D721Med (cell line): Measurements from ENCODE around the gene COMTD1.
A peak's percentile ranks its signal among the peaks of the same experiment; 100 is the strongest.

ENCODE experiments used
- DNase-seq: peaks from one replicate; pipeline ENCODE4 v3.0.0; 2011; ENCODE audit warnings: low spot score; ENCODE audit not compliant: insufficient read length
- FAIRE-seq: peaks from 2 replicates; lab custom pipeline; 2011; peaks lifted over from hg19 to GRCh38; lab: Jason Lieb, UNC
- TF ChIP-seq, protein P1 (sequence below): IDR thresholded peaks from 2 replicates; pipeline ENCODE4 v1.5.1; 2012; ENCODE audit warnings: mild to moderate bottlenecking, control low read depth; ENCODE audit not compliant: insufficient read depth; ENCODE audit errors: missing control alignments

COMTD1 gene

DNA sequence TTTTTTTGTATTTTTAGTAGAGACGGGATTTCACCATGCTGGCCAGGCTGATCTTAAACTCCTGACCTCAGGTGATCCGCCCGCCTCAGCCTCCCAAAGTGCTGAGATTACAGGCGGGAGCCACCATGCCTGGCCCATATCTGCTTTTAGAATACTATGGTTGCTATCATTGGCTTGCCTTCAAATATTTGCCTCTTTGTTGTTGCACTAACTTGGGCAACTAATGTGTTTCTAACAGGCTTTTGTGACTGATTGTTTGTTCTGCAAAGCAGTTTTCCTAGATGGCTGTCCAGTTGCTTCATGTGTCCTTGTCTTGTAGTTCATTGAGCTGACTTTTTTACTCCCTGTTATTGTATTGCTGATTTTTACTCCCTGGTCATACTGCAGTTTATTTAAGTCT lies 15.5 kb downstream of the COMTD1 start:
- no peak for DNase-seq
- FAIRE-seq = no peak
- TF ChIP-seq, protein P1, sequence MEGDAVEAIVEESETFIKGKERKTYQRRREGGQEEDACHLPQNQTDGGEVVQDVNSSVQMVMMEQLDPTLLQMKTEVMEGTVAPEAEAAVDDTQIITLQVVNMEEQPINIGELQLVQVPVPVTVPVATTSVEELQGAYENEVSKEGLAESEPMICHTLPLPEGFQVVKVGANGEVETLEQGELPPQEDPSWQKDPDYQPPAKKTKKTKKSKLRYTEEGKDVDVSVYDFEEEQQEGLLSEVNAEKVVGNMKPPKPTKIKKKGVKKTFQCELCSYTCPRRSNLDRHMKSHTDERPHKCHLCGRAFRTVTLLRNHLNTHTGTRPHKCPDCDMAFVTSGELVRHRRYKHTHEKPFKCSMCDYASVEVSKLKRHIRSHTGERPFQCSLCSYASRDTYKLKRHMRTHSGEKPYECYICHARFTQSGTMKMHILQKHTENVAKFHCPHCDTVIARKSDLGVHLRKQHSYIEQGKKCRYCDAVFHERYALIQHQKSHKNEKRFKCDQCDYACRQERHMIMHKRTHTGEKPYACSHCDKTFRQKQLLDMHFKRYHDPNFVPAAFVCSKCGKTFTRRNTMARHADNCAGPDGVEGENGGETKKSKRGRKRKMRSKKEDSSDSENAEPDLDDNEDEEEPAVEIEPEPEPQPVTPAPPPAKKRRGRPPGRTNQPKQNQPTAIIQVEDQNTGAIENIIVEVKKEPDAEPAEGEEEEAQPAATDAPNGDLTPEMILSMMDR = no peak

GRCh38 chr10:75212343-75212742 lies 23.4 kb downstream of the COMTD1 start:
- DNase-seq = no peak
- FAIRE-seq = no peak
- TF ChIP-seq, protein P1 = no peak

- TF ChIP-seq, protein P1 = no peak
- FAIRE-seq = no peak
- DNase-seq = no peak
Observed at GRCh38 chr10:75211007-75211691, 24.6 kb downstream of the COMTD1 start.

DNA sequence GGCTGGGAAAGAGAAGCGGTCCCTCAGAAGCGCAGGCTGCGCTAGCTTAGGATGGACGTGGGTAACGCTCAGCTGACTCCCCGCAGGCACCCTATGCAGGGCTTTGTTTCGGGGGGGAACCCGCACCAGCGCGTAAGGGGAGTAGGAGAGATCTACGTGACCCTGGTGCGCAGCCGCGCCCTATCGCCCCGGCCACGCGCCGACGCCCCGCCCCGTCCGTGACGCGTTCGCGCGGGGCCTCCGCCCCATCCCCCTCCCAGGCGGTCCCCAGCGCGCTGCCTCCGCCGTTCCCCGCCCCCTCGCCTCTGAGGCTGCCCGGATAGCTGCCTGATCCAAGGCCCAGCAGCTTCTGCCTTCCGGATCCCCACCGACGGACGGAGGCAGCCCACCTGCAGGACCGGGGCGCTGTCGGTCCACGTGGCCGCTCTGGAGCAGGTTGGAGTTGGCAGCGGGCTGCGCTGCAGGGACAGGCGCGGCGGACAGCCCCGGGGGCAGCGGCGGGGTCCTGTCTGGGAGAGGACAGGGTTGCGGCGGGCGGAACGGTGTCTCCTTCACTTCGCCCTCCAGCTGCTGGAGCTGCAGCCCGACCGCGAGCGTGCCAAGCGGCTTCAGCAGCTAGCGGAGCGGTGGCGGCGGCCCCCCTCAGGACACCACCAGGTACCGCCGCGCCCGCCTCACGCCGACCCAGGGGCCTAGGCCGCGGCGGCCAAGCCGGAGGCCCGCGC lies 25.3 kb downstream of the COMTD1 start, which contains the start of gene VDAC2:
VDAC2 (plus strand) TSS at position 515 of the 725 bp plus-strand sequence. CDS start 363 bp downstream, outside the sequence.
- TF ChIP-seq, protein P1 = no peak
- no peak for FAIRE-seq

DNA sequence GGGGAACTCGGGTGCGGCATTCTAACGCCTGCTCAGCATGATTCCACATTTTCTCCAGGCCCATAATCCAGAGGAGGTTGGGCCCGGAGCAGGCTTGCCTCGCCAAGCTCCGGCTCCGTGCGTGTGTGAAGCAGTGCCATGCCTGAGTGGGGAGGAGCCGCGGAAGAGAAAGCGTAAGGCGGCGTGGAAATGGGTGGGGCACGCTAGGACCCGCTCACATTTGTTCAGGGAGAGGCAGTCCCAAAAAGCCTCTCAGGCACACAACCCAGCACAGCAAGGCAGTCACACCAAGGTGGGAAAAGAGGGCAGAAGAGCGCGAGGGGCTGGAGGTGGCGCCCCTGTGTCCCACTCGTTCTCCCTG lies 25.9 kb downstream of the COMTD1 start:
- DNase-seq (no peak), FAIRE-seq (no peak)
- TF ChIP-seq, protein P1 = no peak

More for the DNA sequence above, 25.3 kb downstream of the COMTD1 start, which contains the start of gene VDAC2:
- DNase-seq = peak; percentile 65

DNA sequence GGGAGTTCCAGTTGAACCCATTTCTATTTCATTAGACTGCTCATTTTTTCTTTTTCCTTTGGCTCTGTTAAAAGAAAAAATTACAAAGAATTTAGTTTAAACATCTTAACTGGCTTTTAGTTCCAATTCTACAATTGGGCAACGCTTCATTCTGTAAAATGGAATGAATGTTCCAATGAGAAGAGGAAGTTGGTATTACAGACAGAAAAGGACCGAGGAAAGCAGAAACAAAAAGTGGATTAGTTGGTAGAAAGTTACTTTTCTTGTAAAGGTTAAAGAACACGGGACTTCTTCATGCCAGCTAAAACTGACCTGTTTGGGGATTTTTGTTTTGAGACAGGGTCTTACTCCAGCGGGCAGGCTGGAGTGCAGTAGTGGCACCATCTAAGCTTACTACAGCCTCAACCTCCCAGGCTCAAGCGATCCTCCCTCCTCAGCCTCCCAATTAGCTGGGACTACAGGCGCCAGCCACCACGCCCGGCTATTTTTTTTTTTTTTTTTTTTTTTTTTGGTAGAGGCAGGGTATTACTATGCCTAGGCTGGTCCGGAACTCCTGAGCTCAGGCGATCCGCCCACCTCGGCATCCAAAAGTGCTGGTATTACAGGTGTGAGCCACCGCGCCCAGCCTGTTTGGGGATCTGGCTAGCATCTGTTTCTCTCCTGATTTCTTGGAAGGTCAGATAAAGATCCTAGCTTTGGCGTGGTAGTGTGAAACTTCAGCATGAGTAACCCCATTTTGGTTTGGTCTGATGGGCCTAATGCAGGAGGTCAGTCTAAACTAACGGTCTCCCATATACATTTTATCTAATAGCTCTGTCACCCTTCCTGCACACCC lies 26.5 kb downstream of the COMTD1 start:
- no peak for FAIRE-seq
- no peak for DNase-seq
- TF ChIP-seq, protein P1 = no peak
